ENCODE results near the gene RHOBTB3. TPM values are rescaled to one million over a fixed set of nuclear protein-coding genes. Genes with fewer than 3 reads are reported as not detected.
"Not testable (repeated sequence)": the region's sequence is repeated elsewhere in the genome, so short reads cannot be mapped to it uniquely, and the experiment has no call there.

The RHOBTB3 gene
- total RNA-seq, 1 experiment from 2014 or later: 53.6 TPM

DNA sequence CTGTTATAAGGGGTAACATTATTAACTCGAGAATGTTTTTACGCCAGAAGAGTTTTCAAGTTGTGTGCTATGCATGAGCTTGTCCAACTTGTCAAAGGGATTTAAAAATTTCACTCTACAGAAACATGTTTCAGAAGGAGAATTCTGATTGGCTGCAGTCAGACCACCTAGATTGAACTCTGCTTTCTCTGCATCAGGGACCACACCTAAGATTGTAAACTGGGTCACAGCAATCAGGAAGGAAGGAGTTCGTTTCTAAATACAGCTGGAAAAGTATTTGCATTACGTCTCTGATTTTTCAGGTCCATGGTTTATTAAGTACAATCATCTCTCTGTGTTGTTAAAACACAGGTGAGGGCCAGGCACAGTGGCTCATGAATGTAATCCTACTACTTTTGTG lies 85.6 kb downstream of the RHOBTB3 start:
- no peak for DNase-seq (ENCODE audit: low read depth)

DNA sequence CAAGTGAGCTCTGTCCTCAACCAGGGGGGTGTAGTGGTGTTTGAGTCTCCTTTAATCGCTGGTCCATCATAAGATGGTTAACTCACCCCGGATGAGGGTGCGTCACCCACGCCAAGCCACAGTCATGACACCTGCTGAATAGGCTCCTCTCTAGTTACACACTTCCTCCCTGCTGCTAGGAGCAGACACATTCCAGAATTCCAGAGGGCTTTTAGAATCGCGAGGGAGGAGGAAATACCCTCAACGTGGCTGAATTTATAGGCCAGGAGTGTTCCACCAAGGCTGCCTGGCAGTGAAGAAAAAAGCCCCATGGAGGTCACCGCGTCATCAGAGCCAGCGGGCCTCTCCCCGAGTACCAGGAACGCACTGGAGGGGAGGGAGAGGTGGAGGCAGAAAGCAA lies 86.3 kb downstream of the RHOBTB3 start:
- peak; percentile 88 for DNase-seq (ENCODE audit: low read depth)

- DNase-seq (ENCODE audit: low read depth): no peak
These were observed 87.3 kb downstream of the RHOBTB3 start for GRCh38 chr5:95818181-95819147.

DNA sequence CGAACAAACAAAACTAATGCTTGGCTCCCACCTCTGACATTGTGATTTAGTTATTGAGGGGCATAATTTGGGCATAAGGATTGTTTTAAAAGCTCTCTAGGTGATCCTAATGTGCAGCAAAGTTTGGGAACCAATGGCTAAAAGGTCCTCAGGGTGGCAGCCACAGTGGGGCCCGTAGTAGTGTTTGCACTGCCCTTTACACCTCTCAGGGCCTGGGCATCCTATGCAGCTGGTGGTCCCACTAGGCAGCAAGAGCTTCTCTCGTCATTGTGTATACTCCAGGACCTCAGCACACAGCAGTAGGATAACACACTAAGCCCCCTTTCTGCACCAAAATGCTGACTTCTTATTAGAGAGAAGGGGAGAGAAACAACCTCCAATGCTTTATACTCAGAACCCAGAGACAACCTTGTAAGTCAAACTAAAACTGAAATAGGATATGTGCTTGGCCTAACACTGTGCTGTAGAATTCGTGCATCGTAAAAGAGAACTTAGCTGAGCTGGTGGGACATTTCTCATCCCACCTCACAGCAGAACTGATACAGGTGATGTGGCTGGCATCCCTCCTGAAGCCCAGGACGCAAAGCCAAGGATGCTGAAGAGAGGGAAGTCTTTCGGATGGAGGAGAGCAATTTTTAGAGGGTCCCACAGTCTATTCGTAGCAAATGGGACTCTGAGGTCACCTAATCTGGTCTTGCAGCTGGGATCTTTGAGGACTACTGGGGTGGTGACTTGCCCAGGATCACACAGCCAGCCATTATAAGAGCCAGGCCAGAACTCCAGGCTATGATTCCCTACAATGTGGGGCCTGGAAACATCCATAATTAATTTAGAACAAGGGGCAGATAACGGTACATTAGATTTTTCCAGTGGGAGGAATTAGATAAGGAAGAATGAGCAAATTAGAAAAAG lies 90.2 kb downstream of the RHOBTB3 start:
- no peak for DNase-seq (ENCODE audit: low read depth)

DNA sequence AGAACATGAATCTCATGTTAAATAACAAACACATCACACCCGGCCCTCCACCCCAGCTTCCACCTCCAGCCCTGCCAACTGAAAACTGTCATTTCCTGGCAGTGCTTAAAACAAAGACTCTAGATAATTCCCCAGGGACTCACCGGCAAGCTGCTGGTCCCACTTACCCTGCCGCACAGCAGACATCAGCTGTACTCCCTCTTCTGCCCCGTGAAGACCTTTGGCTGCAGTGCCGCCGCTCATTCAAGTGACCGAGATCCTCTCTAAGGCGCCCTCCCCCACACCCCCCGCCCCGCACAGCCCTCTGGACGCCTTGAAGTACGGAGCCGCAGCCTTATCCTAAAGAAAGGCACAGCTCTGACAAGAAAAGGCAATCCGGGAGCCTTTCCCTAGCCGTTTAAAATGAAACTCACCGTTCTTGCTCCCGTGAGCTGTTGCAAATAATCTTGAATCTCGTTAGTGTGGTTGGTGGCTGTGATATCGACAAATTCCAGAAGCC lies 91.0 kb downstream of the RHOBTB3 start:
- DNase-seq (ENCODE audit: low read depth): peak; percentile 42

DNA sequence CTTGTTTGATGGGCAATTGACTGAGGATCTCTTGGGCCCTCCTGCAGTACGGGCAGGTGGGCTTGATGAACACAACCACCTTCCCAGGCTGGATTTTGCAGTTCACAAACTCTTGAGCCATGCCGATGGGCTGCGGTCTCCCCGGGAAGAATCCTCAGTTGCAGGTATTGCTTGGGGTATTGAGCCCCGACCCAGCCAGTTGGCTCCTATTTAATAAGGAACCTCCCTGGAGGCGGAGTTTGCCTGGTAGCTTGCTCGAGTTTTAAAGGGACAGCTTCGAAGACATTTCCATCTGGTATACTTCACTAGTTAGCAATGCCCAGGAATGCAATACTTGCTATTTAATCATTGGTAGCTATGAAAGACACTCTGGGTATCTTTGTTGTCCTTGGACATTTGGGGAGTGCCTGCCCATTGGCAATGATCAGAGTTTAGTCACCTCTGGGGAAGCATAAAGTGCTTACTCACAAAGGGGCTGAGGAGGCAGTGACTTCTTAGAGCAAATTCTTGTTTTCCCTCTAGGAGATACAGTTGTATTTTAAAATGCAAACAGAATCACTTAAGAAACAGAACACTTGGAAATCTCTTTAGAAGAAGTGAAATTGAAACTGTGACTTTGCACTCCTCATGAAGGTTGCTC lies 91.5 kb downstream of the RHOBTB3 start, which contains the start of gene GLRX:
GLRX (minus strand) TSS at position 185 of the 640 bp plus-strand sequence; CDS start at position 121, 64 bp downstream.
- DNase-seq (ENCODE audit: low read depth): peak; percentile 87

DNA sequence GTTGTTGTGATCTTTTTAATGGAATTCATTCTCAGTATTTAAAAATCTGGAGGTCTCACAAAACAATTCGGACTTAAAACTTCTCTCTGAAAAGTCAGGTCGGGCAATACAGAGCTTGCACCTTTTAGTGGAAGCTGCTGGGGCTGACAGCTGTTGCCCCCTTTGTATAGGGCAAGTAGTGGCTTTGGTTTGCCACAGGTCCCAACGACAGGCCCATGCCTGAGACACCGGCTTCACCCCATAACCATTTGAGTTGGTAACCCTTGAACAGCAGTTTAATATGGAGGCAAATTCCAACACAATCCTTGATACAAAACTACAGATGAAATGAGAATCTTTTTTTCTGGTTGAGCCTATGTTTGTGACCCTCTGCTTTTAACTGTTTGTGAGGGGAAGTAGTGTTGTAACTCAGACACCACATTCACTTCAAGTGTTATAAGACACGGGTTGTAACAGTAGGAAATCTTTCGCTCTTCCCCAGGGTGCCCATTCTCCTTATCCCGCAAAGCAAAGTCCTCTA lies 92.1 kb downstream of the RHOBTB3 start:
- DNase-seq (ENCODE audit: low read depth): no peak

DNA sequence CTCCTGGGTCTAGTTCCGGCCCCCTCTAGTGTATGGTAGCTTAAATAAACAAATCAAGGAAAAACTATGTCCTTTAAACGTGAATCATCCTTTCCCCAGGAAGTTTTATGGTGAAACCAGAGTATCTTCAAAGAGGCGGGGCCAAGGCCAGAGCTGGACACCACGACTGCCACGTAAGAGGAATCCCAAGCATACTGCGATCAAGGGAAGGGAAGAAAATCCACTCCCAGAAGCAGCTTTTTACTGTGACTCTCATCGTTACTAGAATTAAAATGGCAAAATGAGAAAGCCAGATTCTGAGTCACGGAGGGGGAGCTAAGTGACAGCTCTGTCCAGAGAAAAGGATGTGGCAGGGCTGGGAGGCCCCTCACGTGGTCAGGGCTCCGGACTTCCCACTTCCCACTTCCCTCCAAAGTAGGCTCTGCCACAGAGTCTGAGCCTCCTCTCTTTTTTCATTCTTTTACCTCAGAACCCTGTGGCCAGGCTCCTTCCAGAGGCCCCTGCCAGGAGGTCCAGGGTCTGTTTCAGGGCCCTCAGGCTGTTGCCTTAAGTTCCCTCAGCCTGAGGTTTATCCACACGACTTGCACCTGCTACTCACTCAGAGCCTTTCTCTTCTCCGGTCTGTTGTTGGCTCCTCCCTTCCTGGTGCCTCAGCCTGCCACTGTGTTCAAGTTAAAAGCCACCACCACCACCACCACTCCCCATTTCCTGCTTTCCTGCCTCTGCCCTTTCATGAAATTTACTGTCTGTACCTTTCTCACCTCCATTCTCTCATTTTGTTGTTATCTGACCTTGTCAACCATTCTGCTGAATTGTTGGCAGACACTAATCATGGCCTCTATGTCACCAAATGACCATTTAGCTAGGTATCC lies 92.8 kb downstream of the RHOBTB3 start:
- peak; percentile 94 for DNase-seq (ENCODE audit: low read depth)

GRCh38 chr5:95824747-95825146 lies 93.6 kb downstream of the RHOBTB3 start:
- DNase-seq (ENCODE audit: low read depth): no peak

DNA sequence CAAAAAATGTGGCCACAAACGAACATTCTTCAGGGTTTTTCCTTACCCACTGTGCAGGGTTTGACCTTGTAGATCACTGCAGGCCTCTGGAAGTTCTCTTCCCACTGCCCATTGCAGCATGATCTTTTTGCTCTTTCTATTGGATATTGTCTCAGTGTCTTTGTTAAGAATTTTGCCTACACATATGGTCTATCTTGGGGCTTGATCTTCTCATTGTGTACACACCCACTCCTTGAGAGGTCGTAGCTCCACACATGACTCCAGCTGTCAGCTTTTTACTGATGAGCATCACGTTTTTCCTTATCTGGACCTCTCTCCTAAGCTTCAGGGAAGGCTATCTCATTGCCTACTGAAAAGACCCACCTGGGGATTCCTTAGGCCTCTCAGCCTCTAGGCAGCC lies 94.4 kb downstream of the RHOBTB3 start:
- no peak for DNase-seq (ENCODE audit: low read depth)

DNA sequence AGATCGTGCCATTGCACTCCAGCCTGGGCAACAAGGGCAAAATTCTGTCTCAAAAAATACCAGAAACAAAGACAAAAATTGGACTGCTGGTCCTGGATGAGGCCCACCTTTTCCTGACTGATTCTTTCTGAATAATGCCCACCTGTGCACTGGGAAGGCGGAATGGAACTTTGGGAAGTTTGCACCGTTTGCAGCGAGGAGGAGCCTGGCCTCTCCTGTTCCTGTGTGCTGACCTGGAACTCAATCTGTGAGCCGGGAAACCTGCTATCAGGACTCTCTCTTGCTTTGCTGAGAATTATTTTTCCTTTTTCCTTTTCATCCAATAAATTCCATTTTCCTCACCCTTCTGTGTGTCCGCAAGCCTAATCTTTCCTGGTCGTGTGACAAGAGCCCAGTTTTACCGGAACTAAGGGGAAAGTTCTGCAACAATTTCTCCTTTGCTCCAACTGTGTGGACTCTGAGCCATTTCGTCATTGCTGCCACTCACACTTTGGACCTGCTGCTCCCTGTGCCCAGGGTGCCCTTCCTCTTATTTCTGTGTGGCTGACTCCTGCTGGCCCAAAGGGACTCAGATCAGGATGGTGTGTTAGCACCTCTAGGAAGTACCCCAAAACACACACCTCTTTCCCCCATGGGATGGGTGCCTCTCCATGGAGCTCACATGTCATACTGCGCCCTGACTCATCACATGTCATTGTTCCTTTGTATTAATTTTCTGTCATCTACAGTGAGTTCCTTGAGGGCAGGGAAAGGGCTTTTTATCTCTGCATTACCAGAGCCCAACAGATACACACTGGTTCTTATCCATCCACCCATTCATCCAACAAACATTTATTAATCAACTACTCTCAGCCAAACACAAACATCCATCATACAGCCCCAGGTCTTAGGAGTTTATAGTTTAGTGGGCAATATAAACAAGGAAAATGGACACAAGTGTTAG lies 96.1 kb downstream of the RHOBTB3 start:
- DNase-seq (ENCODE audit: low read depth): no peak

DNA sequence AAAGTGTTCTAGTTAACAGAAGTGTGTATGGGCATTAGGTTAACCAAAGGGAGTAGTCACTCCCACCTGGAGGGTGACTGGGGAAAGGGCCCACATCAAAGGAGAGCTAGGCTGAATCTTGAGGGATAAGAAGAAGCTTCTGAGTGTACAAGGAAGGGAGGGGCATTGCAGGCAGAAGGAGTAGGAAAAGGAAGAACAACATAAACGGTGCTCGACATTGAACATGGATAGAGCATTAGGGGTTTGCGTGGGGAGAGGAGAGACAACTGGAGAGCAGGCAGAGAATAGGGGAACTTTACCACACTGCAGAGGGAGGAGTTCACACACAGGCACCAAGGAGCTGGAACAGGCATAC lies 96.7 kb downstream of the RHOBTB3 start:
- DNase-seq (ENCODE audit: low read depth): no peak

DNA sequence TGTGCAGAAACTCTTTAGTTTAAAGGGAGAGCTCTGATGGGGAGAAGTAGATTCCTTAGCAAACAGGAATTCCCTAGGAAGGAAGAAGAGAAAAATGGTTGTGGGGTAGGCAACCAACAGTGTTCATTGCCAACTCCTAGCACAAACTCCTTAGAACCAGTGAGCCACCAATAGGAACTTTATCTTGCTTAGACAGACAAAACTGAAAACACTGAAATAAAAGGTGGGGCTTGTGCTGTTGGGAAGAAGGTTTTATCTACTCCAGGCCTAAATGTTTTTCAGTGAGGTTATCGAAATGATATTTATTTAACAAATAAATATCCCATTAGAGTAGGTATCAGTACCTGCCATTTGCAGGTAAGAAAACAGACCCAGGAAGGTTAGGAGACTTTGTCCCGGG lies 99.1 kb downstream of the RHOBTB3 start:
- DNase-seq (ENCODE audit: low read depth): no peak

GRCh38 chr5:95832664-95833063 lies 101.5 kb downstream of the RHOBTB3 start:
- no peak for DNase-seq (ENCODE audit: low read depth)

GRCh38 chr5:95835682-95836385 lies 104.7 kb downstream of the RHOBTB3 start:
- DNase-seq (ENCODE audit: low read depth): no peak

GRCh38 chr5:95836544-95836943 lies 105.4 kb downstream of the RHOBTB3 start:
- DNase-seq (ENCODE audit: low read depth): no peak

GRCh38 chr5:95836971-95837370 lies 105.8 kb downstream of the RHOBTB3 start:
- DNase-seq (ENCODE audit: low read depth): not testable (repeated sequence)

DNA sequence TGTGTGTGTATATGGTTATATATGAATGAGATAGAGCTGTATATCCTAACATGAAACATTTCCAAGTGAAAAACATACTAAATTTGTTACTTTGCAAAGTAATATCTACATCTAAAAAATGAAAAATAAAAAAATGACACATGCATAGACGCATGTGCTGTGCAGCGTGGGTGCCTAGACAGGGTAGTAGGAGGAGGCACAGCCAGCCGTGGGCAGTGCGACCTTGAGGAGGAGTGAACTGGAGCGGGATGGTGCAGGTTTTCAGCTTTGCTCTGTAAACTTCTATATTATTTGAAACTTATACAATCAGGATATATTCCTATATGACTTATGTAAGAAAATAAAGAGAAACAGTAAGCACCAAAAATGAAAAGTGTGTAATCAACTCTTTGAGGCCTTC lies 106.4 kb downstream of the RHOBTB3 start:
- DNase-seq (ENCODE audit: low read depth): no peak

Data from HT1080 (cell line).